BLaER1 (cell line): ENCODE data around the gene SSBP2.

ENCODE experiments used
- H3K27ac ChIP-seq: shearing (Covaris generic); formaldehyde crosslinking; 2 replicates; pipeline ENCODE4 v1.8.1; 2022
- H3K27me3 ChIP-seq: shearing (Covaris generic); formaldehyde crosslinking; 2 replicates; pipeline ENCODE4 v1.8.1; 2022
- H3K36me3 ChIP-seq: shearing (Covaris generic); formaldehyde crosslinking; 2 replicates; pipeline ENCODE4 v1.8.1; 2022
- H3K4me1 ChIP-seq: shearing (Covaris generic); formaldehyde crosslinking; 2 replicates; pipeline ENCODE4 v1.8.1; 2022
- H3K4me2 ChIP-seq: shearing (Covaris generic); formaldehyde crosslinking; 2 replicates; pipeline ENCODE4 v1.8.1; 2022
- H3K4me3 ChIP-seq: shearing (Covaris generic); formaldehyde crosslinking; 2 replicates; pipeline ENCODE4 v1.8.1; 2022
- H3K9ac ChIP-seq: shearing (Covaris generic); formaldehyde crosslinking; 2 replicates; pipeline ENCODE4 v1.8.1; 2022
- H3K9me3 ChIP-seq: shearing (Covaris generic); formaldehyde crosslinking; 2 replicates; pipeline ENCODE4 v1.8.1; 2022
- H4K20me1 ChIP-seq: shearing (Covaris generic); formaldehyde crosslinking; 2 replicates; pipeline ENCODE4 v1.8.1; 2022
- Cebpa-rat ChIP-seq: shearing (Covaris generic); IDR thresholded peaks from 2 replicates; pipeline ENCODE4 v1.8.1; 2022

SSBP2 gene

GRCh38 chr5:81469676-81470075 lies 281.2 kb downstream of the SSBP2 start:
- peaks cover 44% of the 10 kb centered on the region for H3K36me3 ChIP-seq
- H4K20me1 ChIP-seq, result no peaks in the 10 kb centered on the region
- no peak overlapping the region for H3K4me2 ChIP-seq
- H3K9ac ChIP-seq, result no peak overlapping the region
- no peaks in the 10 kb centered on the region for H3K27me3 ChIP-seq
- H3K27ac ChIP-seq, result no peak overlapping the region
- H3K4me1 ChIP-seq, result no peaks in the 10 kb centered on the region
- no peak for TF ChIP-seq Cebpa-rat
- H3K4me3 ChIP-seq, result no peak overlapping the region
- H3K9me3 ChIP-seq, result peaks cover 6% of the 10 kb centered on the region

- no peaks in the 10 kb centered on the region for H3K27me3 ChIP-seq
- no peaks in the 10 kb centered on the region for H3K4me1 ChIP-seq
- H3K9ac ChIP-seq, result no peak overlapping the region
- H3K9me3 ChIP-seq, result no peaks in the 10 kb centered on the region
- H3K27ac ChIP-seq, result no peak overlapping the region
- H4K20me1 ChIP-seq, result no peaks in the 10 kb centered on the region
- no peak for TF ChIP-seq Cebpa-rat
- H3K36me3 ChIP-seq, result peaks cover 56% of the 10 kb centered on the region
- no peak overlapping the region for H3K4me3 ChIP-seq
- H3K4me2 ChIP-seq, result no peak overlapping the region
These were observed 300.0 kb downstream of the SSBP2 start for GRCh38 chr5:81450940-81451339.

GRCh38 chr5:81435023-81435422 lies 315.9 kb downstream of the SSBP2 start:
- no peaks in the 10 kb centered on the region for H4K20me1 ChIP-seq
- no peak for TF ChIP-seq Cebpa-rat
- H3K9ac ChIP-seq, result no peak overlapping the region
- no peak overlapping the region for H3K27ac ChIP-seq
- H3K27me3 ChIP-seq, result no peaks in the 10 kb centered on the region
- no peaks in the 10 kb centered on the region for H3K9me3 ChIP-seq
- H3K4me2 ChIP-seq, result no peak overlapping the region
- H3K36me3 ChIP-seq, result peaks cover 41% of the 10 kb centered on the region
- H3K4me3 ChIP-seq, result no peak overlapping the region
- H3K4me1 ChIP-seq, result no peaks in the 10 kb centered on the region

- H3K27ac ChIP-seq, result no peak overlapping the region
- 0 out of 2 replicates have a peak, but pooled peaks cover 3% of the 10 kb centered on the region for H3K4me1 ChIP-seq
- no peak overlapping the region for H3K9ac ChIP-seq
- no peak overlapping the region for H3K4me2 ChIP-seq
- no peaks in the 10 kb centered on the region for H3K27me3 ChIP-seq
- no peaks in the 10 kb centered on the region for H3K9me3 ChIP-seq
- no peak overlapping the region for H3K4me3 ChIP-seq
- TF ChIP-seq Cebpa-rat, result no peak
- peaks cover 36% of the 10 kb centered on the region for H3K36me3 ChIP-seq
- H4K20me1 ChIP-seq, result no peaks in the 10 kb centered on the region; the same call in 1 of the 2 replicates
These were observed 320.9 kb downstream of the SSBP2 start for GRCh38 chr5:81429985-81430384.

- peaks cover 30% of the 10 kb centered on the region for H3K36me3 ChIP-seq
- H3K27ac ChIP-seq, result no peak overlapping the region
- no peaks in the 10 kb centered on the region; the same call in 1 of the 2 replicates for H4K20me1 ChIP-seq
- no peak for TF ChIP-seq Cebpa-rat
- H3K4me1 ChIP-seq, result 0 out of 2 replicates have a peak, but pooled peaks cover 3% of the 10 kb centered on the region
- no peak overlapping the region for H3K4me3 ChIP-seq
- H3K9ac ChIP-seq, result no peak overlapping the region
- H3K27me3 ChIP-seq, result no peaks in the 10 kb centered on the region
- H3K4me2 ChIP-seq, result no peak overlapping the region
- H3K9me3 ChIP-seq, result no peaks in the 10 kb centered on the region
These were observed 321.5 kb downstream of the SSBP2 start for GRCh38 chr5:81429363-81429762.

- H3K4me3 ChIP-seq, result no peak overlapping the region
- H3K4me2 ChIP-seq, result no peak overlapping the region
- H3K27me3 ChIP-seq, result no peaks in the 10 kb centered on the region
- H3K4me1 ChIP-seq, result 0 out of 2 replicates have a peak, but pooled peaks cover 3% of the 10 kb centered on the region
- peaks cover 25% of the 10 kb centered on the region for H3K36me3 ChIP-seq
- no peak overlapping the region for H3K27ac ChIP-seq
- no peaks in the 10 kb centered on the region for H3K9me3 ChIP-seq
- TF ChIP-seq Cebpa-rat, result no peak
- no peaks in the 10 kb centered on the region; the same call in 1 of the 2 replicates for H4K20me1 ChIP-seq
- H3K9ac ChIP-seq, result no peak overlapping the region
These were observed 322.0 kb downstream of the SSBP2 start for GRCh38 chr5:81428861-81429260.

- H3K27ac ChIP-seq, result no peak overlapping the region
- no peak overlapping the region for H3K4me3 ChIP-seq
- H3K4me1 ChIP-seq, result 0 out of 2 replicates have a peak, but pooled peaks cover 3% of the 10 kb centered on the region
- no peaks in the 10 kb centered on the region; the same call in 1 of the 2 replicates for H4K20me1 ChIP-seq
- H3K27me3 ChIP-seq, result no peaks in the 10 kb centered on the region
- H3K36me3 ChIP-seq, result peaks cover 21% of the 10 kb centered on the region
- no peak overlapping the region for H3K4me2 ChIP-seq
- no peak for TF ChIP-seq Cebpa-rat
- H3K9me3 ChIP-seq, result no peaks in the 10 kb centered on the region
- no peak overlapping the region for H3K9ac ChIP-seq
These were observed 322.5 kb downstream of the SSBP2 start for GRCh38 chr5:81428446-81428845.

- H3K27ac ChIP-seq, result no peak overlapping the region
- no peak overlapping the region for H3K4me2 ChIP-seq
- 0 out of 2 replicates have a peak, but pooled peaks cover 3% of the 10 kb centered on the region for H3K4me1 ChIP-seq
- H3K9me3 ChIP-seq, result no peaks in the 10 kb centered on the region
- H3K9ac ChIP-seq, result no peak overlapping the region
- no peaks in the 10 kb centered on the region; the same call in 1 of the 2 replicates for H4K20me1 ChIP-seq
- H3K4me3 ChIP-seq, result no peak overlapping the region
- no peaks in the 10 kb centered on the region for H3K27me3 ChIP-seq
- peaks cover 23% of the 10 kb centered on the region for H3K36me3 ChIP-seq
- TF ChIP-seq Cebpa-rat, result no peak
These were observed 323.3 kb downstream of the SSBP2 start for GRCh38 chr5:81427566-81427965.

- no peak overlapping the region for H3K9ac ChIP-seq
These were observed 324.4 kb downstream of the SSBP2 start for GRCh38 chr5:81426359-81427030.

GRCh38 chr5:81425569-81425968 lies 325.3 kb downstream of the SSBP2 start:
- H3K27ac ChIP-seq, result no peak overlapping the region
- no peak overlapping the region for H3K4me3 ChIP-seq
- H4K20me1 ChIP-seq, result no peaks in the 10 kb centered on the region; the same call in 1 of the 2 replicates
- H3K9me3 ChIP-seq, result no peaks in the 10 kb centered on the region
- no peak overlapping the region for H3K4me2 ChIP-seq
- 0 out of 2 replicates have a peak, but pooled peaks cover 3% of the 10 kb centered on the region for H3K4me1 ChIP-seq
- no peaks in the 10 kb centered on the region for H3K27me3 ChIP-seq
- H3K36me3 ChIP-seq, result peaks cover 31% of the 10 kb centered on the region
- TF ChIP-seq Cebpa-rat, result no peak
- no peak overlapping the region for H3K9ac ChIP-seq

More at GRCh38 chr5:81426359-81427030, 324.4 kb downstream of the SSBP2 start:
- no peak overlapping the region for H3K4me3 ChIP-seq
- H3K27ac ChIP-seq, result 0 out of 2 replicates have a peak overlapping the region, but pooled peaks have one; percentile 2
- H3K27me3 ChIP-seq, result no peaks in the 10 kb centered on the region
- H3K4me1 ChIP-seq, result 0 out of 2 replicates have a peak, but pooled peaks cover 3% of the 10 kb centered on the region
- no peak overlapping the region for H3K4me2 ChIP-seq
- H3K9me3 ChIP-seq, result no peaks in the 10 kb centered on the region
- peaks cover 24% of the 10 kb centered on the region for H3K36me3 ChIP-seq
- no peak for TF ChIP-seq Cebpa-rat
- no peaks in the 10 kb centered on the region; the same call in 1 of the 2 replicates for H4K20me1 ChIP-seq
